Keratinocyte (primary cell): ENCODE results near the gene CDC42EP3. TPM values are rescaled to one million over a fixed set of nuclear protein-coding genes. Genes with fewer than 3 reads are reported as not detected.

ENCODE experiments used
- DNase-seq: peaks from one replicate; pipeline ENCODE4 v3.0.0-alpha.2; 2011; ENCODE audit warnings: low read depth, missing footprints, low spot score
- FAIRE-seq: peaks from 2 replicates; lab custom pipeline; 2011; peaks lifted over from hg19 to GRCh38; lab: Jason Lieb, UNC
- H2AFZ ChIP-seq: 2 replicates; pipeline ENCODE4 v1.6.0; 2012; ENCODE audit warnings: low read length, control low read depth, inconsistent platforms; ENCODE audit not compliant: control insufficient read depth
- H3K27ac ChIP-seq: 2 replicates; pipeline ENCODE4 v1.5.1; 2011; ENCODE audit warnings: low read length; ENCODE audit not compliant: control insufficient read depth, insufficient read depth
- H3K27me3 ChIP-seq: 3 replicates; pipeline ENCODE4 v1.6.0; 2011; ENCODE audit warnings: low read length; ENCODE audit not compliant: control insufficient read depth, insufficient read depth; ENCODE audit errors: extremely low read depth
- H3K36me3 ChIP-seq, 2 experiments: 2 replicates in 1 of 2; 3 replicates in 1 of 2; pipeline ENCODE4 v1.5.1; 2011; ENCODE audit warnings: low read length in 2 of 2, mild to moderate bottlenecking in 1 of 2; ENCODE audit not compliant: control insufficient read depth in 2 of 2, insufficient read depth in 2 of 2; ENCODE audit errors: extremely low read depth in 1 of 2
- H3K4me1 ChIP-seq: 3 replicates; pipeline ENCODE4 v1.5.1; 2011; ENCODE audit warnings: low read length; ENCODE audit not compliant: control insufficient read depth, insufficient read depth; ENCODE audit errors: extremely low read depth
- H3K4me2 ChIP-seq: 3 replicates; pipeline ENCODE4 v1.6.0; 2011; ENCODE audit warnings: low read depth, low read length; ENCODE audit not compliant: control insufficient read depth, insufficient read depth; ENCODE audit errors: extremely low read depth
- H3K4me3 ChIP-seq, 3 experiments: fragments of 200-600 bp in 1 of 3; sonication (generic) in 1 of 3; 2 replicates in 2 of 3; 3 replicates in 1 of 3; pipeline ENCODE4 v1.5.1; 2011 to 2016; ENCODE audit warnings: low read length in 3 of 3, mild to moderate bottlenecking in 3 of 3, control low read depth in 2 of 3, inconsistent platforms in 1 of 3, low read depth in 1 of 3, mixed read lengths in 1 of 3, mixed run types in 1 of 3, moderate library complexity in 1 of 3; ENCODE audit not compliant: control insufficient read depth in 2 of 3, insufficient read depth in 2 of 3; ENCODE audit errors: extremely low read depth in 1 of 3
- H3K79me2 ChIP-seq: 2 replicates; pipeline ENCODE4 v1.6.0; 2012; ENCODE audit warnings: low read length; ENCODE audit not compliant: control insufficient read depth, insufficient read depth
- H3K9ac ChIP-seq: 3 replicates; pipeline ENCODE4 v1.6.0; 2011; ENCODE audit warnings: low read length; ENCODE audit not compliant: control insufficient read depth, insufficient read depth; ENCODE audit errors: extremely low read depth
- H3K9me1 ChIP-seq: 3 replicates; pipeline ENCODE4 v1.6.0; 2011; ENCODE audit warnings: low read length; ENCODE audit not compliant: control insufficient read depth, insufficient read depth; ENCODE audit errors: extremely low read depth
- H3K9me3 ChIP-seq: 2 replicates; pipeline ENCODE4 v1.5.1; 2012; ENCODE audit warnings: low read depth, low read length; ENCODE audit not compliant: control insufficient read depth
- H4K20me1 ChIP-seq: 3 replicates; pipeline ENCODE4 v1.6.0; 2011; ENCODE audit warnings: low read length; ENCODE audit not compliant: control insufficient read depth, insufficient read depth; ENCODE audit errors: extremely low read depth
- CTCF ChIP-seq, 3 experiments: IDR thresholded peaks in 1 of 3; conservative IDR thresholded peaks in 1 of 3; optimal IDR thresholded peaks in 1 of 3; 2 replicates in 2 of 3; 3 replicates in 1 of 3; pipeline versions ENCODE3 to v1.5.1; 2011; ENCODE audit warnings: low read length in 3 of 3, mild to moderate bottlenecking in 3 of 3, moderate library complexity in 2 of 3, control low read depth in 1 of 3, inconsistent platforms in 1 of 3; ENCODE audit not compliant: insufficient read depth in 2 of 3; ENCODE audit errors: extremely low read depth in 1 of 3
- EZH2 ChIP-seq: IDR thresholded peaks from one replicate; pipeline ENCODE4 v1.6.1; 2012; ENCODE audit warnings: inconsistent platforms, mild to moderate bottlenecking, low read length, moderate library complexity
- dilution Hi-C: fragments of 300-500 bp; cut with MboI; formaldehyde crosslinking; loops from one replicate; pipeline ENCODE4 v1.7.0; 2020; ENCODE audit warnings: low sequenced_read_pairs; ENCODE audit not compliant: extremely low pct_ligation_motif_present
- polyA plus RNA-seq, 5 experiments: library from polyadenylated mRNA; depleted of rRNA in 3 of 5; stranded (reverse) in 3 of 5; stranded (forward) in 1 of 5; unstranded in 1 of 5; fragments of >200 nt; gene quantifications; 1 replicate in 1 of 5; 2 replicates in 3 of 5; 3 replicates in 1 of 5; pipeline versions ENCODE4 v1.2.1 to v1.2.3, GENCODE V29; 2011 to 2012; ENCODE audit warnings: missing spikeins in 2 of 5, low read depth in 1 of 5, low replicate concordance in 1 of 5

The CDC42EP3 gene
- polyA plus RNA-seq, 1 donor (not counting 4 experiments of a cell fraction or from before 2014, with no cell fraction given), result 34.6 TPM

GRCh38 chr2:37625796-37626571, 45.5 kb downstream of the CDC42EP3 start:
- TF ChIP-seq CTCF (optimal IDR thresholded peaks at IDR 0.05 in 1 of 3, IDR thresholded peaks at IDR 0.05 in 1 of 3, conservative IDR thresholded peaks at IDR 0.05 in 1 of 3; ENCODE audit: extremely low read depth in 1 of 3, insufficient read depth in 2 of 3, low read length in 3 of 3), result no peak
- no peak for TF ChIP-seq EZH2
- Histone ChIP-seq H3K4me1 (peaks cover 34% of the 10 kb centered on the region), H3K4me2 (no peak overlapping the region), H3K9me3 (no peaks in the 10 kb centered on the region), H3K79me2 (no peaks in the 10 kb centered on the region), H3K9ac (no peak overlapping the region), H3K27me3 (no peaks in the 10 kb centered on the region), H4K20me1 (no peaks in the 10 kb centered on the region), H3K36me3 (no peaks in the 10 kb centered on the region), H3K27ac (peak overlapping the region; percentile 88), H3K4me3 (no peak overlapping the region), H3K9me1 (no peaks in the 10 kb centered on the region), H2AFZ (no peak overlapping the region)
- DNase-seq (no peak), FAIRE-seq (no peak)
- dilution Hi-C loops, result no loop called here

GRCh38 chr2:37625156-37625555, 46.3 kb downstream of the CDC42EP3 start:
- Histone ChIP-seq H2AFZ (no peak overlapping the region), H3K27me3 (no peaks in the 10 kb centered on the region), H3K36me3 (no peaks in the 10 kb centered on the region), H3K4me3 (peak overlapping the region in 1 of 3 experiments; percentile 20), H3K9ac (peak overlapping the region; percentile 49), H3K27ac (peak overlapping the region; percentile 88), H4K20me1 (no peaks in the 10 kb centered on the region), H3K4me2 (peak overlapping the region; percentile 82), H3K9me1 (no peaks in the 10 kb centered on the region), H3K79me2 (no peaks in the 10 kb centered on the region), H3K4me1 (peaks cover 34% of the 10 kb centered on the region), H3K9me3 (no peaks in the 10 kb centered on the region)
- dilution Hi-C loops, result no loop called here
- no peak for DNase-seq
- TF ChIP-seq EZH2, result no peak
- no peak for TF ChIP-seq CTCF (optimal IDR thresholded peaks at IDR 0.05 in 1 of 3, IDR thresholded peaks at IDR 0.05 in 1 of 3, conservative IDR thresholded peaks at IDR 0.05 in 1 of 3; ENCODE audit: extremely low read depth in 1 of 3, insufficient read depth in 2 of 3, low read length in 3 of 3)
- FAIRE-seq, result peak; percentile 94
